Activated CD4-positive, CD25-positive, alpha-beta regulatory T cell treated with anti-CD3 and anti-CD28 coated beads, Interleukin-2, amount 50 U/mL, for 16 hours (primary cell): Measurements from ENCODE around the gene CWC15.
"Not testable (repeated sequence)": the region's sequence is repeated elsewhere in the genome, so short reads cannot be mapped to it uniquely, and the experiment has no call there.

Experiments
- DNase-seq: peaks from one replicate; pipeline ENCODE4 v3.0.0-alpha.2; 2020; ENCODE audit warnings: low read depth, low spot score

The CWC15 gene

GRCh38 chr11:94973099-94973968 lies at the start of gene CWC15, which contains the start of gene KDM4D:
Gene CWC15 (minus strand): TSS chr11:94973556. CDS start chr11:94972185, 1,371 bp downstream.
Gene KDM4D (plus strand): TSS chr11:94973709. CDS start chr11:94997373, 23,664 bp downstream.
- DNase-seq: peak; percentile 91

GRCh38 chr11:95021468-95021867 lies 48.1 kb upstream of the CWC15 start:
- DNase-seq: not testable (repeated sequence)

GRCh38 chr11:95016139-95016538 lies 42.8 kb upstream of the CWC15 start:
- no peak for DNase-seq

- no peak for DNase-seq
Measured at GRCh38 chr11:95014184-95014821, 40.9 kb upstream of the CWC15 start.

- DNase-seq: no peak
Measured at GRCh38 chr11:95011376-95011775, 38.0 kb upstream of the CWC15 start.

GRCh38 chr11:95005642-95006041 lies 32.3 kb upstream of the CWC15 start:
- no peak for DNase-seq

- DNase-seq: no peak
Measured at GRCh38 chr11:95003716-95004115, 30.4 kb upstream of the CWC15 start.

GRCh38 chr11:94998285-94998684 lies 24.9 kb upstream of the CWC15 start:
- no peak for DNase-seq

- DNase-seq: no peak
Measured at GRCh38 chr11:94997437-94997836, 24.1 kb upstream of the CWC15 start.

GRCh38 chr11:94993400-94993943 lies 20.1 kb upstream of the CWC15 start:
- no peak for DNase-seq

- DNase-seq: no peak
Measured at GRCh38 chr11:94988748-94989147, 15.4 kb upstream of the CWC15 start.

GRCh38 chr11:94987378-94987777 lies 14.0 kb upstream of the CWC15 start:
- no peak for DNase-seq

- DNase-seq: no peak
Measured at GRCh38 chr11:94975599-94975998, 2.2 kb upstream of the CWC15 start.

- no peak for DNase-seq
Measured at GRCh38 chr11:94974178-94974577, 822 bp upstream of the CWC15 start.

GRCh38 chr11:94972700-94973098 lies 657 bp downstream of the CWC15 start:
- DNase-seq: no peak

GRCh38 chr11:94968334-94968958 lies 4.9 kb downstream of the CWC15 start:
- DNase-seq: no peak

GRCh38 chr11:94964934-94965333 lies 8.4 kb downstream of the CWC15 start:
- no peak for DNase-seq

- no peak for DNase-seq
Measured at GRCh38 chr11:94961255-94961654, 12.1 kb downstream of the CWC15 start.

- no peak for DNase-seq
Measured at GRCh38 chr11:94960488-94960887, 12.9 kb downstream of the CWC15 start.

- DNase-seq: no peak
Measured at GRCh38 chr11:94959179-94959578, 14.2 kb downstream of the CWC15 start.

- no peak for DNase-seq
Measured at GRCh38 chr11:94958121-94958696, 15.1 kb downstream of the CWC15 start.

GRCh38 chr11:94956963-94957362 lies 16.4 kb downstream of the CWC15 start:
- DNase-seq: no peak
